Epithelial cell of esophagus (primary cell): Measurements from ENCODE around the gene ABHD11.
"Not testable (repeated sequence)": the region's sequence is repeated elsewhere in the genome, so short reads cannot be mapped to it uniquely, and the experiment has no call there.

ENCODE experiments used
- DNase-seq: peaks from one replicate; pipeline ENCODE4 v3.0.0; 2010; ENCODE audit warnings: low read depth
- H3K4me3 ChIP-seq: 2 replicates; pipeline ENCODE4 v1.5.1; 2011; ENCODE audit warnings: mild to moderate bottlenecking, low read length, control low read depth
- CTCF ChIP-seq: IDR thresholded peaks from 2 replicates; pipeline ENCODE4 v1.5.1; 2011; ENCODE audit warnings: low read depth, mild to moderate bottlenecking, low read length, control low read depth, inconsistent platforms; ENCODE audit not compliant: insufficient read depth; ENCODE audit errors: missing control alignments

The ABHD11 gene

DNA sequence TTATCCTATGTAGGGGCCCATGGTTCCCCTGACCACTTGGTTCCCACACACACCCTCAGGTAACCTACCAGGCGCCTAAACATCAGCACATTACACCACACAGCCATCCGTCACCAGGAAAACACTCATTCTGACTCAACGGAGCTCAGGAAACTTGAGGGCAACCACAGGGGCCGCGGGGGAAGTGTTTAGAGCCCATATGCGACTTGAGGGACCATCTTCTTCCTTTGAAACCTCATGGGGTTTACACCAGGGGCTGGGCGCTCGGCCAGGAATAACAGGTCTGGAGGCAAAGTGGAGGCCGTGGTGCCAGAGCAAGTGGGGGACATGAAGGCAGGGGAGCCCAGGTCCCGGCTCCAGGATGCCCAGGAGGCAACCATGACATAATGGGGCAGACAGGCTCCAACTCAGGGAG is 20.6 kb downstream of the ABHD11 start:
- TF ChIP-seq CTCF: no peak
- DNase-seq: peak; percentile 93
- peak overlapping the region; percentile 67 for H3K4me3 ChIP-seq

GRCh38 chr7:73717025-73717807 is 21.4 kb downstream of the ABHD11 start:
- TF ChIP-seq CTCF: no peak
- no peak for DNase-seq
- no peak overlapping the region for H3K4me3 ChIP-seq

DNA sequence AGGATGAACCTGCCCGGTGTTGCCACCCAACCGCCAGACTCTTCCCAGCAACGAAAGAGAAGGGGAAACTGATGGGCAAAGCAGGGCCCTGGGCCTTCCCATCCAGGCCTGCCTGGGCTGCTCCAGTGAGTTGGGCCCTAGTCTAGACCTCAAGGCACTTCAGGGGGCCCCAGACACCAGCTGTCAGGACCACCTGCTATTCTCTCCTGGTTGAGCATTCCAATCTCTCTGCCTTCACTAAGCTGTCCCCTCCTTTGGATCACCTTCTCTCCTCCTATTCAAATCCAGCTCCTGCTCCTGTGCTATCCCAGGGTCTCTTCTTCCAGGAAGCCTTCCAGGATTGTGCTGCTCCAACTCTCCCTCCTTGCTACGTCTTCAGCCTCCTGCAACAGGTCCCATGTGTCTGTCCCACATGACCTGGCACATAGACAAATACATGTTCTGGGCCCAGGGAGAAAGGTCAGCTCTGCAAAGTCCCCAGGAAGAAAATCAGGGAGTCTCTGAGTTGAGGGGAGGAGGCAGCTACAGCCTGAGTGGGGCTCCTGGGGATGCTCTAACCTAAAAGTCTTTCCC is 22.2 kb downstream of the ABHD11 start:
- no peak for DNase-seq
- H3K4me3 ChIP-seq: no peak overlapping the region
- TF ChIP-seq CTCF: no peak

GRCh38 chr7:73715648-73716317 is 22.8 kb downstream of the ABHD11 start:
- TF ChIP-seq CTCF: peak; percentile 7
- DNase-seq: peak; percentile 99
- H3K4me3 ChIP-seq: no peak overlapping the region

GRCh38 chr7:73713319-73713718 is 25.3 kb downstream of the ABHD11 start:
- DNase-seq, H3K4me3 ChIP-seq: not testable (repeated sequence)

- no peak for DNase-seq
- no peak overlapping the region for H3K4me3 ChIP-seq
- no peak for TF ChIP-seq CTCF
Measured at GRCh38 chr7:73712773-73713172, 25.8 kb downstream of the ABHD11 start.

GRCh38 chr7:73708961-73709549 is 29.5 kb downstream of the ABHD11 start:
- H3K4me3 ChIP-seq: no peak overlapping the region
- TF ChIP-seq CTCF: no peak
- DNase-seq: no peak
